Keratinocyte (primary cell): ENCODE measurements around the gene FLYWCH1. TPM values are rescaled to one million over a fixed set of nuclear protein-coding genes. Genes with fewer than 3 reads are reported as not detected.

Experiments
- DNase-seq: peaks from one replicate; pipeline ENCODE4 v3.0.0-alpha.2; 2011; ENCODE audit warnings: low read depth, missing footprints, low spot score
- FAIRE-seq: peaks from 2 replicates; lab custom pipeline; 2011; peaks lifted over from hg19 to GRCh38; lab: Jason Lieb, UNC
- H2AFZ ChIP-seq: 2 replicates; pipeline ENCODE4 v1.6.0; 2012; ENCODE audit warnings: low read length, control low read depth, inconsistent platforms; ENCODE audit not compliant: control insufficient read depth
- H3K27ac ChIP-seq: 2 replicates; pipeline ENCODE4 v1.5.1; 2011; ENCODE audit warnings: low read length; ENCODE audit not compliant: control insufficient read depth, insufficient read depth
- H3K27me3 ChIP-seq: 3 replicates; pipeline ENCODE4 v1.6.0; 2011; ENCODE audit warnings: low read length; ENCODE audit not compliant: control insufficient read depth, insufficient read depth; ENCODE audit errors: extremely low read depth
- H3K36me3 ChIP-seq, 2 experiments: 2 replicates in 1 of 2; 3 replicates in 1 of 2; pipeline ENCODE4 v1.5.1; 2011; ENCODE audit warnings: low read length in 2 of 2, mild to moderate bottlenecking in 1 of 2; ENCODE audit not compliant: control insufficient read depth in 2 of 2, insufficient read depth in 2 of 2; ENCODE audit errors: extremely low read depth in 1 of 2
- H3K4me1 ChIP-seq: 3 replicates; pipeline ENCODE4 v1.5.1; 2011; ENCODE audit warnings: low read length; ENCODE audit not compliant: control insufficient read depth, insufficient read depth; ENCODE audit errors: extremely low read depth
- H3K4me2 ChIP-seq: 3 replicates; pipeline ENCODE4 v1.6.0; 2011; ENCODE audit warnings: low read depth, low read length; ENCODE audit not compliant: control insufficient read depth, insufficient read depth; ENCODE audit errors: extremely low read depth
- H3K4me3 ChIP-seq, 3 experiments: fragments of 200-600 bp in 1 of 3; sonication (generic) in 1 of 3; 2 replicates in 2 of 3; 3 replicates in 1 of 3; pipeline ENCODE4 v1.5.1; 2011 to 2016; ENCODE audit warnings: low read length in 3 of 3, mild to moderate bottlenecking in 3 of 3, control low read depth in 2 of 3, inconsistent platforms in 1 of 3, low read depth in 1 of 3, mixed read lengths in 1 of 3, mixed run types in 1 of 3, moderate library complexity in 1 of 3; ENCODE audit not compliant: control insufficient read depth in 2 of 3, insufficient read depth in 2 of 3; ENCODE audit errors: extremely low read depth in 1 of 3
- H3K79me2 ChIP-seq: 2 replicates; pipeline ENCODE4 v1.6.0; 2012; ENCODE audit warnings: low read length; ENCODE audit not compliant: control insufficient read depth, insufficient read depth
- H3K9ac ChIP-seq: 3 replicates; pipeline ENCODE4 v1.6.0; 2011; ENCODE audit warnings: low read length; ENCODE audit not compliant: control insufficient read depth, insufficient read depth; ENCODE audit errors: extremely low read depth
- H3K9me1 ChIP-seq: 3 replicates; pipeline ENCODE4 v1.6.0; 2011; ENCODE audit warnings: low read length; ENCODE audit not compliant: control insufficient read depth, insufficient read depth; ENCODE audit errors: extremely low read depth
- H3K9me3 ChIP-seq: 2 replicates; pipeline ENCODE4 v1.5.1; 2012; ENCODE audit warnings: low read depth, low read length; ENCODE audit not compliant: control insufficient read depth
- H4K20me1 ChIP-seq: 3 replicates; pipeline ENCODE4 v1.6.0; 2011; ENCODE audit warnings: low read length; ENCODE audit not compliant: control insufficient read depth, insufficient read depth; ENCODE audit errors: extremely low read depth
- CTCF ChIP-seq, 3 experiments: IDR thresholded peaks in 1 of 3; conservative IDR thresholded peaks in 1 of 3; optimal IDR thresholded peaks in 1 of 3; 2 replicates in 2 of 3; 3 replicates in 1 of 3; pipeline versions ENCODE3 to v1.5.1; 2011; ENCODE audit warnings: low read length in 3 of 3, mild to moderate bottlenecking in 3 of 3, moderate library complexity in 2 of 3, control low read depth in 1 of 3, inconsistent platforms in 1 of 3; ENCODE audit not compliant: insufficient read depth in 2 of 3; ENCODE audit errors: extremely low read depth in 1 of 3
- EZH2 ChIP-seq: IDR thresholded peaks from one replicate; pipeline ENCODE4 v1.6.1; 2012; ENCODE audit warnings: inconsistent platforms, mild to moderate bottlenecking, low read length, moderate library complexity
- dilution Hi-C: fragments of 300-500 bp; cut with MboI; formaldehyde crosslinking; loops from one replicate; pipeline ENCODE4 v1.7.0; 2020; ENCODE audit warnings: low sequenced_read_pairs; ENCODE audit not compliant: extremely low pct_ligation_motif_present
- polyA plus RNA-seq, 5 experiments: library from polyadenylated mRNA; depleted of rRNA in 3 of 5; stranded (reverse) in 3 of 5; stranded (forward) in 1 of 5; unstranded in 1 of 5; fragments of >200 nt; gene quantifications; 1 replicate in 1 of 5; 2 replicates in 3 of 5; 3 replicates in 1 of 5; pipeline versions ENCODE4 v1.2.1 to v1.2.3, GENCODE V29; 2011 to 2012; ENCODE audit warnings: missing spikeins in 2 of 5, low read depth in 1 of 5, low replicate concordance in 1 of 5

FLYWCH1 gene
- polyA plus RNA-seq, 1 donor (not counting 4 experiments of a cell fraction or from before 2014, with no cell fraction given) = 16.2 TPM

GRCh38 chr16:2923481-2923880 lies 11.8 kb downstream of the FLYWCH1 start:
- no peak overlapping the region for H3K4me3 ChIP-seq
- H3K4me1 ChIP-seq = peaks cover 20% of the 10 kb centered on the region
- H4K20me1 ChIP-seq = no peaks in the 10 kb centered on the region
- H3K27ac ChIP-seq = no peak overlapping the region
- no peaks in the 10 kb centered on the region for H3K9me1 ChIP-seq
- H2AFZ ChIP-seq = no peak overlapping the region
- DNase-seq = no peak
- dilution Hi-C loops = no loop called here
- H3K9me3 ChIP-seq = no peaks in the 10 kb centered on the region
- H3K4me2 ChIP-seq = no peak overlapping the region
- FAIRE-seq = no peak
- peaks cover 0 to 11% of the 10 kb centered on the region in 2 experiments for H3K36me3 ChIP-seq
- no peak overlapping the region for H3K9ac ChIP-seq
- H3K27me3 ChIP-seq = no peaks in the 10 kb centered on the region
- no peak for TF ChIP-seq CTCF (optimal IDR thresholded peaks at IDR 0.05 in 1 of 3, IDR thresholded peaks at IDR 0.05 in 1 of 3, conservative IDR thresholded peaks at IDR 0.05 in 1 of 3; ENCODE audit: extremely low read depth in 1 of 3, insufficient read depth in 2 of 3, low read length in 3 of 3)
- TF ChIP-seq EZH2 = no peak
- H3K79me2 ChIP-seq = peaks cover 17% of the 10 kb centered on the region

GRCh38 chr16:2924901-2925755 lies 13.4 kb downstream of the FLYWCH1 start:
- Histone ChIP-seq H3K9me3 (no peaks in the 10 kb centered on the region), H3K27me3 (no peaks in the 10 kb centered on the region), H3K4me2 (peak overlapping the region; percentile 46), H3K9ac (peak overlapping the region; percentile 73), H4K20me1 (no peaks in the 10 kb centered on the region), H3K79me2 (peaks cover 17% of the 10 kb centered on the region), H3K27ac (peak overlapping the region; percentile 74), H3K4me1 (peaks cover 20% of the 10 kb centered on the region), H3K36me3 (peaks cover 5 to 18% of the 10 kb centered on the region in 2 experiments), H2AFZ (peak overlapping the region; percentile 64), H3K9me1 (no peaks in the 10 kb centered on the region), H3K4me3 (no peak overlapping the region)
- peak; percentile 51 for FAIRE-seq
- TF ChIP-seq CTCF (optimal IDR thresholded peaks at IDR 0.05 in 1 of 3, IDR thresholded peaks at IDR 0.05 in 1 of 3, conservative IDR thresholded peaks at IDR 0.05 in 1 of 3; ENCODE audit: extremely low read depth in 1 of 3, insufficient read depth in 2 of 3, low read length in 3 of 3) (no peak), EZH2 (no peak)
- dilution Hi-C loops = no loop called here
- DNase-seq = peak; percentile 72
